OCI-LY1 (cell line): Measurements from ENCODE around the gene LRCH1.

Source experiments
- H2AFZ ChIP-seq: fragments of 200-600 bp; sonication (generic), shearing (Covaris generic); 2 replicates; pipeline ENCODE4 v1.6.0; 2014; ENCODE audit warnings: antibody characterized with exemption, mild to moderate bottlenecking, low read length
- H3F3A ChIP-seq: fragments of 200-600 bp; sonication (generic), shearing (Covaris generic); 2 replicates; pipeline ENCODE4 v1.6.0; 2014; ENCODE audit warnings: mild to moderate bottlenecking, antibody characterized with exemption, low read length, moderate library complexity; ENCODE audit not compliant: insufficient read depth
- H3K27ac ChIP-seq: fragments of 200-600 bp; sonication (generic); 2 replicates; pipeline ENCODE4 v1.5.1; 2014; ENCODE audit warnings: low read length, mixed run types, mild to moderate bottlenecking, low read depth; ENCODE audit not compliant: poor library complexity, severe bottlenecking
- H3K27me3 ChIP-seq: fragments of 200-600 bp; sonication (generic); 2 replicates; pipeline ENCODE4 v1.6.0; 2014; ENCODE audit warnings: antibody characterized with exemption, mild to moderate bottlenecking, low read length, moderate library complexity; ENCODE audit not compliant: insufficient read depth
- H3K36me3 ChIP-seq: fragments of 200-600 bp; sonication (generic); 2 replicates; pipeline ENCODE4 v1.6.1; 2014; ENCODE audit warnings: mild to moderate bottlenecking, antibody characterized with exemption, low read length, moderate library complexity, mixed read lengths; ENCODE audit not compliant: insufficient read depth
- H3K4me1 ChIP-seq: fragments of 200-600 bp; sonication (generic); 2 replicates; pipeline ENCODE4 v1.5.1; 2014; ENCODE audit warnings: mild to moderate bottlenecking, low read length, moderate library complexity; ENCODE audit not compliant: insufficient read depth, severe bottlenecking
- H3K4me2 ChIP-seq: fragments of 200-600 bp; sonication (generic), shearing (Covaris generic); 2 replicates; pipeline ENCODE4 v1.6.1; 2014; ENCODE audit warnings: low read length
- H3K4me3 ChIP-seq: fragments of 200-600 bp; sonication (generic); 2 replicates; pipeline ENCODE4 v1.5.1; 2014; ENCODE audit warnings: low read length, low read depth, mild to moderate bottlenecking, mixed read lengths; ENCODE audit not compliant: poor library complexity, severe bottlenecking
- H3K79me2 ChIP-seq: fragments of 200-600 bp; shearing (Covaris generic); 2 replicates; pipeline ENCODE4 v1.6.1; 2016; ENCODE audit warnings: mixed run types, low read length, mixed read lengths; ENCODE audit not compliant: insufficient read depth
- H3K9ac ChIP-seq: fragments of 200-600 bp; sonication (generic), shearing (Covaris generic); 2 replicates; pipeline ENCODE4 v1.6.1; 2014; ENCODE audit warnings: mild to moderate bottlenecking, low read length, mixed read lengths
- H3K9me2 ChIP-seq: fragments of 200-600 bp; sonication (generic), shearing (Covaris generic); 2 replicates; pipeline ENCODE4 v1.6.1; 2014; ENCODE audit warnings: low read depth, mild to moderate bottlenecking, low read length, mixed read lengths
- H3K9me3 ChIP-seq: fragments of 200-600 bp; shearing (Covaris generic); 2 replicates; pipeline ENCODE4 v1.6.1; 2014; ENCODE audit warnings: low read length, mixed read lengths
- H4K20me1 ChIP-seq: fragments of 200-600 bp; sonication (generic), shearing (Covaris generic); 2 replicates; pipeline ENCODE4 v1.6.0; 2016; ENCODE audit warnings: mild to moderate bottlenecking, low read length; ENCODE audit not compliant: insufficient read depth
- CTCF ChIP-seq: fragments of 200-600 bp; sonication (generic), shearing (Covaris generic); IDR thresholded peaks from 2 replicates; pipeline ENCODE4 v1.5.1; 2017; ENCODE audit warnings: mild to moderate bottlenecking, antibody characterized with exemption, low read length, moderate library complexity, mixed read lengths
- EZH2 ChIP-seq: fragments of 200-600 bp; sonication (generic), shearing (Covaris generic); IDR thresholded peaks from 2 replicates; pipeline ENCODE4 v1.8.0; 2017; ENCODE audit warnings: borderline replicate concordance, mixed run types, mild to moderate bottlenecking, antibody characterized with exemption, low read length, moderate library complexity, mixed read lengths

LRCH1 gene

DNA sequence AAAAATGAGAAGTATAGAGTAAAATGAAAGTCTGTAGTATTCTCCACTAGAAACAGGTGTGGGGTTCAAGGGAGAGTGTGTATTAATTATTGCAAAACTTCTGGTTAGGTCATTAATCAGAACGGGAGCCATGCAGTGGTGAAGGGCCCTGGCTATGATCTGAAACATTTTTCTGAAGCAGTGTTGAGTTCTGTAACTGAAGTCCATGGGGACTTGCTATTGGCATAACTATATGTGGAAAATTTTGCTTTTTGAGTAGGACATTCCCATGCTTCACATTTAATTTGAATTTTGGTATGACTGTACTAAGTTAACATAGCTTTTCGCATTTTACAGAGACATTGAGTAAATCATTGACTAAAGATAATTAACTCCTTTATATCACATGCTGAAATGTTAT is 67.5 kb downstream of the LRCH1 start:
- H3K79me2 ChIP-seq = no peaks in the 10 kb centered on the region
- H3K9me2 ChIP-seq = no peaks in the 10 kb centered on the region
- H3K27me3 ChIP-seq = 0 out of 2 replicates have a peak, but pooled peaks cover 3% of the 10 kb centered on the region
- no peaks in the 10 kb centered on the region for H3F3A ChIP-seq
- no peaks in the 10 kb centered on the region; the same call in 1 of the 2 replicates for H4K20me1 ChIP-seq
- no peak overlapping the region for H3K4me3 ChIP-seq
- peaks cover 11% of the 10 kb centered on the region for H3K4me1 ChIP-seq
- no peaks in the 10 kb centered on the region for H3K9me3 ChIP-seq
- no peak overlapping the region for H2AFZ ChIP-seq
- no peak overlapping the region for H3K9ac ChIP-seq
- H3K27ac ChIP-seq = no peak overlapping the region
- no peak overlapping the region for H3K4me2 ChIP-seq
- TF ChIP-seq CTCF (no peak), EZH2 (no peak)
- no peaks in the 10 kb centered on the region for H3K36me3 ChIP-seq

DNA sequence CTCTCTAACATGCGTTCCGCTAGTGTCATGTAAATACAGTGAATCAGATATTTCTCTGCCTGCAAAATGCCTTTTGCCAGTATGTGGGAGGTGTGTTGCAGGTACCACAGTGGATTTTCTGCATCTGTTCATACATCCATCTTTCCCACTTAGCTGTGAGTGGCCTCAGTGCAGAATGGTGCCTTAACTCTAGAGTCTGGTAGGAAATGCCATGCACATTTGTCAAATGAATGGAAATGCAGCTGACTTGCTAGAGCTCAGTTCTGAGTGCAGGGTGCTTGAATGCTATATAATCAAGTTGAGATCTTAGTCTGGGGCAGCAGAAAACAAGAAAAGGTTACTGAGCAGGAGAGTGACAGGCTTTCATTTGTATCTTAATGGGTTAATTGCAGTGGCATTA is 68.2 kb downstream of the LRCH1 start:
- no peak overlapping the region for H3K4me2 ChIP-seq
- H3K9me3 ChIP-seq = no peaks in the 10 kb centered on the region
- no peak overlapping the region for H3K9ac ChIP-seq
- no peaks in the 10 kb centered on the region for H3K79me2 ChIP-seq
- no peak overlapping the region for H2AFZ ChIP-seq
- TF ChIP-seq EZH2 (no peak), CTCF (no peak)
- no peaks in the 10 kb centered on the region for H3K9me2 ChIP-seq
- H3K4me1 ChIP-seq = peaks cover 11% of the 10 kb centered on the region
- H3K27ac ChIP-seq = no peak overlapping the region
- no peak overlapping the region for H3K4me3 ChIP-seq
- H3K27me3 ChIP-seq = 0 out of 2 replicates have a peak, but pooled peaks cover 3% of the 10 kb centered on the region
- no peaks in the 10 kb centered on the region for H3K36me3 ChIP-seq
- H3F3A ChIP-seq = no peaks in the 10 kb centered on the region
- H4K20me1 ChIP-seq = no peaks in the 10 kb centered on the region; the same call in 1 of the 2 replicates

GRCh38 chr13:46621792-46622629 is 69.0 kb downstream of the LRCH1 start:
- Histone ChIP-seq H3K9ac (no peak overlapping the region), H3F3A (no peaks in the 10 kb centered on the region), H3K4me2 (no peak overlapping the region), H3K9me2 (no peaks in the 10 kb centered on the region), H4K20me1 (no peaks in the 10 kb centered on the region; the same call in 1 of the 2 replicates), H3K4me1 (peaks cover 11% of the 10 kb centered on the region), H3K27ac (no peak overlapping the region), H3K79me2 (no peaks in the 10 kb centered on the region), H3K27me3 (0 out of 2 replicates have a peak, but pooled peaks cover 3% of the 10 kb centered on the region), H3K36me3 (no peaks in the 10 kb centered on the region), H2AFZ (no peak overlapping the region), H3K9me3 (no peaks in the 10 kb centered on the region), H3K4me3 (no peak overlapping the region)
- TF ChIP-seq CTCF (no peak), EZH2 (no peak)
